ENCODE data around the gene OTOP1.

Gene OTOP1

GRCh38 chr4:4248029-4248884 is 21.5 kb upstream of the OTOP1 start, which contains the start of gene TMEM128:
TMEM128 (minus strand) TSS chr4:4248223; CDS start chr4:4248202, 21 bp downstream.
- TF ChIP-seq CTCF (IDR thresholded peaks at IDR 0.05), result no peak; the same call in 1 of the 2 replicates

- no peak for TF ChIP-seq CTCF (IDR thresholded peaks at IDR 0.05)
Observed at GRCh38 chr4:4247696-4248028, 20.9 kb upstream of the OTOP1 start.

DNA sequence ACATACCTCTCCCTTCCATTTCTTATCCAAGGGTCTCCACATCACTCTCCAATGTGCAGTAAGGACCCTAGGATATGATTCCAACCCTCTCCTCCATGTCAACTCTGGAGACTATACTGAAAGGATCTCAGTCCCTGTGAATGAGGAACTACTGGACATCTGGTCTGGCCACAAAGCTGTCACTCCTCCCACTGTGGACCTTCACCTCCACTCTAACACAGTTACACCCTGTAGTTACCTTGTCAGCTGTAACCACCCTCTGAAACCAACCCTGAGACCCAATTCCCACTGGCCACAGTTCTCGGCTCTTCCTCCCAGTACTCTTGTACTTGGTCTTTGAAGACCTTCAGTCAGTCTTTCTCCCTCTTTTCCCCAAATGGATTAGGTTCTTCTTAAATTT is 18.4 kb upstream of the OTOP1 start:
- no peak for TF ChIP-seq CTCF (IDR thresholded peaks at IDR 0.05)

DNA sequence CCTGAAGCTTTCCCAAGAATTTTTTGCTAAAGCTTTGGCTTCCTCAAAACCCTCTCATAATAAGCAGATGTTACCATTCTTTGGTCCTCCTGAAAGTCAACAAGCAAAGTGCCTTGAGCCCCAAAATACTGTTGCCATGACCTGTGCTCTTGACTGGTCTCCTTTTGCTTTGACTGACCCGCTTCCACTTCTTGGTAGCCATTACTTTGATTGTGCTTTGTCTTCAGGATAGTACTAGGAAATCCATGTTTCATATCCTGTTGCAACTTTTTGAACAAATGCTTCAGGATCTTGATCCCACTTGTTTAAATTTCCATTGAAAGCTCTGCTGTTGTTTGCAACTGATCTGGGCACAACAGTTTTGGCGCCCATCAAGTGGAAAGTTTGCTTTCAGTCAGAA is 6.9 kb upstream of the OTOP1 start:
- no peak for TF ChIP-seq CTCF (IDR thresholded peaks at IDR 0.05)

DNA sequence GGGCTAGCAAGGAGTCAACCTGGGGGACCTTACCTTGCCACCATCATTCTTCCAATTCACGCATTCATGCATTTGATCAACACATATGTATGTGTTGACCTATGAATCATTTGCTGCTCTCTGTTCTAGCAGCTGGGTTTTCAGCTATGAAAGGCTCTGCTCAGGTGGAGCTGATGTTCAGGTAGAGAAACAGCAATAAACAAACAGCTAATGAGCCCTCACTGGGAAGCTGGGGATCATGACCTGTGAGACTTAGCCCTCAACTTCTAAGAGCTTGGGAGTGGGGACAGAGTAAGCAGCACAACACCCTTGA is 1.6 kb upstream of the OTOP1 start:
- TF ChIP-seq CTCF (IDR thresholded peaks at IDR 0.05), result no peak

- TF ChIP-seq CTCF (IDR thresholded peaks at IDR 0.05), result no peak
Observed at GRCh38 chr4:4227510-4228355, 1.0 kb upstream of the OTOP1 start.

GRCh38 chr4:4225915-4226605 is 669 bp downstream of the OTOP1 start:
- no peak for TF ChIP-seq CTCF (IDR thresholded peaks at IDR 0.05)

Data from LNCAP (cell line).